COLO668 (cell line): ENCODE measurements around the gene DOCK4.

Experiments
- DNase-seq: peaks from one replicate; lab custom pipeline; 2025; ENCODE audit not compliant: unreplicated experiment; lab: John Stamatoyannopoulos, UW

DOCK4 gene

DNA sequence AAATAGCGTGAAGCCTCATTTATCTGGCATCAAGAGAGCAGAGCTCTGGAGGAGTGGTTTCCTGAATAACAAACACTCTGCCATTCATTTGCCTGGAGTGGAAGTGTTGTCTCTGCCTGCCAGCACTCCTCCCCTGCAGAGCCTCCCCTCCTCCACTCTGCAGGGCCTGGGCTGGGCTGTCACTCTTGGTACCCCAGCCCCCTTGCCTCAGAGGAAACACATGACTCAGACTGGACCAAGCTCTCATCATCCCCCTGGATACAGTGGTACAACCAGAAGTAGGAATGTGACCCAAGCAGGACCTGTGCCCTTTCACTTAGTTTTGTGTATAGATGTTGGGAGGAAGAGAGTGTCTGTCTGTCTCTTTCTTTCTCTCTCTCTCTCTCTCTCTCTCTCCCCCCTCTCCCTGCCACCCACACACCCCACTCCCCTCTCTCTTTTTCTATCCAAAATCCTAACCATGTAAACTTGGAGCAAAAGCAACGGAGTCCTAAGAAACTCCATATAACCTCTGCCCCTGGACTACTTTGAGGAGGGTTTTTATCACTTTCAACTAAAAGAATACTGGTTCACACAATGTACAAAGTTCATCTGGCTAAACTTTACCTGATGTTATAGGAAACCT, 43.9 kb downstream of the DOCK4 start:
- DNase-seq, result peak; percentile 56

DNA sequence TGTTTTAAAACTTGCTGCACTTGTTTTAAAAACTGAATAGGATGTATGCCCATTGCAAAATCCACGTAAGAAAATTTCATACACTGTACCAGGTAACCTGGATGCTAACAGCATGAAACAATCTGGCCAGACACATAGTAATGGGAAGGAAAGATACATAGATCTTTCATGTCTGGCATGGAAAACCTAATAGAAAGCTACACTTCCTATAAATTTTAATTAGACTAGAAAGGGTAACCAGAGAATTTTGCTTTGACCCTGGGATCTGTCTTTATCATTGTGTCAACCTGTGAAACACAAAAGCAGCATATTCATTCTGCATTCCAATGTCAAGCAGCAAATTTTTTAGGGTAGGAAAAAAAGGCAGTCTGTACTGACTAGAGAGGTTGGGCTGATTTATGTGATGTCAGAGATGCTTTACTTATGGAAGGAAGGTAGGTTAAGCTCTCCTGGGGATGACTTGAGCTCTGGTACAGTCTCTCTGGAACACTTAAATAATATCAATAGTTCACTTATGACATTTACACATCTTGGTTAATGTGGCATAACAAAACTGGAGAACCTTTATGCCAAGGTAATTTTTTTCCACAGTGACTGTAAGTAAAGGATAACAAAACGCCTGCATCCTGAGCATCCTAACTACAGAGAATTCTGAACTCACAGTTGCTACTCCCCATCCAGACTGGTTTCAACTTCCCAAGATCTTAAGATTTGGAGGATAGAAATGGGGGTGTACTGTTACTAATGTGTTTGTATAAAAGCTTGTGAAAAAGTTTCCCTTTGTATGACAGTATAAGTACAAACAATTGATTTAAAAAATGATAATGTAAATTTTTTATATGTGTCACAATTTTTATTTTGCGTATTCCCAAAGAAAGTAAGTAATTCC, 44.7 kb downstream of the DOCK4 start:
- DNase-seq, result no peak

DNA sequence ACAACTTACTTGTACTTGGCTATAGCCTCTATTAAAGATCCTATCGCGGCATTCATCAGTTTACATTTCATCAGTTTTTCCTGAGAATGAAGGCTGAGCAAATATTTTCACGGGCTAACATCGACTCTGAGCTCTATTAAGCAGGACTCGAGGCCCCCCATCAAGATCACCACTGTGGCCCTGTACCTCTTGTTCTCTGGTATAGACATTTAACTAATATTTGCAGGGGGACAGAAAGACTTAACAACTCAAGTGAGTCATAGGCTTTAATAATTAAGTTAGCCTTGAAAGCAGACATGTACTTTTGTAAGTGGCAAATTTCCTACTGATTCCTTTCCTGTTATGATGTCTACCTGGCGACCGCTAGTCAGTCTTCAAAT, 45.4 kb downstream of the DOCK4 start:
- DNase-seq, result no peak

DNA sequence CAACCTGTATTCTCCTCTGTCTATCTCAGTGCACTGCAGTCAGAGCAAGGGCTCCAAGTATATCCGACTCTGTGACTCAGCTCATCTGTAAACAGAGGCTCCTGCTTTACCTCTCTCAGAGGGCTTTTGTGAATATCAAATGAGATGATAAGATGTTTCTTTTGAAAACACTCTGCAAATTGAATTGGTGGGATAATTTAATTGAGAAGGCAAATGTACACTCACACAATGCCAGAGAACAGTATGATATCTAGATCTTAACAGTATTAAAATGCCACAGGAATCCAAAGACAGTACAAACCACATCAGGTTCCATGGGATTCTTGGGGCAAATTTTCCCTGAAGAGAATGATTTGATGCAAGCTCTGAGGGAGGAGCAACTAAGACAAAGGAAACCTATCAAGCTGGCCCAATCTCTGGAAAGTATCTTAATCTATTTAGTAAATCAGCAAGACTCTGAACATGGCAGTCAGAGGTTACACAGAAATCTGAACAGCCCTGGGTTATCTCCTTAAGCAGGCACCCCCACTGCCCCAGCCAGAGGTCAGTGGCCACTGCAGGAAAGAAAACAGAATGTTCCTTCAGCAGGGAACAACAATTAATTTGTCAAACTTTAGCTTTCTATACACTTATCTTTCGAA, 45.9 kb downstream of the DOCK4 start:
- DNase-seq, result no peak

DNA sequence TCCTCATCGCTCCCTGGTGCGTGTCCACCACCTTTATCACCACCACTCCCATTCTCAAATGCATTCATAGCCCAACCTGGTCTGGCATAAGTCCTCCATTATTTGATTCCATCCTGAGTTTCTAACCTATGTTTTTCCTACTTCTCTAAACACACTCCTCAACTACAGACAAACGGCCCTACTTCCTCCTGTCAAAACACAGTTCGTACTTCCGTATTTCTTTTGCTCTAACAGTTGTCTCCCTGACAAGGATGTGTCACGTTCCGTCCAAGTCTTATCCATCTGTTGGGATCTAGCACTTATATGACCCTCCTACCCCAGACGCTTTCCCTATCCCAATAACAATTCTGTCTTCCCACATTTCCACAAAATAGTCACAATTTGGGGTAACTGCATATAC, 46.8 kb downstream of the DOCK4 start:
- no peak for DNase-seq

DNA sequence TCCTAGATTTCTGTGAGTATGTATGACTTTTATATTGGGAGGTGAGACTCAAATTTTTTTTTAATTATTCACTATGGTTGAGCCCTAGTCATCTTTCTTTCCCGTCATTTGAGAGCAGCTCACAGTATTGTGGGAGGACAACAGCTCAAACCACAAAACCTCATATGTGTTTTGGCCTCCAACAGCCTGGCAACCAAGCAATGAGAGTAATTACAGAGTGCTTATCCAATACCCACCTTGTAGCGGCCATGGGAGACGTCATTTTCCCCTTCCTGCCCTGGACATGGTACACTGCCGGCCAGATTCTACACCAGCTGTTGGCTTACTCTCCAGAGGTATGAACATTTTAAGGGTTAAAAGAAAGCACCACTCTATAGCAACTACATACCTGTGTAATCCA, 49.1 kb downstream of the DOCK4 start:
- peak; percentile 21 for DNase-seq

DNA sequence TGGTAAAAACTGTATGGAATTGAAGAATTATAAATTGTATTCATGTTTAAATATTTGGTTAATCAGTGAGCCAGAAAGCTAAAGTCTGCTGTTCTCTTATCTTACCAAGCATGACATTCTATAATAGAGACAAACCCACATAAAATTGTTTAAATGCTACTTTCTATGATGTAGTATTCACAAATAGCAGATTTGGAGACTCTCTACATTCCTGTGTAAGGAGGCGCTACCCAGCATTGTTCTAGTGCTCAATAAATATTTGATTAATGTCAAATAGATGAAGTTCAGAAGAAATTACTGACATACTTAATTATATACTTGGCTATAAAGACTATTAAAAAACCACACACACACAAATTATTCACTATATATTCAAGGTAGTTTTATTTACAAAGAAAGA, 49.8 kb downstream of the DOCK4 start:
- DNase-seq, result no peak

DNA sequence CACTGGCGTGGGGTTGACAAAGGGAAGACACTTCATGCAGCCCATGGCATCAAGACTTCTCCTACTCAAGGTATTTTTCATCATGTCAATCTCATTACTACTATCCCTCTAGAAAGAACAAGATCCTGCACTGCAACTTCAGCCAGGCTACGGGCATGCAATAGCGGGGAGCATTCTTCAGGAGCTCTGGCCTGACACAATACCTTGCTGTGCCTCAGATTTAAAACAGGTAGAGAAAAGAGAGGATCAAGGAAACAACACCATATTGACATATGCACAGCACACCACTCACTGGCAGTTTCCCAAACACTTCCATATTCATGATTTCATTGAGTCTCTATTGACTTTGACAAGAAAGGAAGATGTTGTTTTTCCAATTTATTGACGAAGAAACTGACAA, 51.5 kb downstream of the DOCK4 start:
- no peak for DNase-seq

DNA sequence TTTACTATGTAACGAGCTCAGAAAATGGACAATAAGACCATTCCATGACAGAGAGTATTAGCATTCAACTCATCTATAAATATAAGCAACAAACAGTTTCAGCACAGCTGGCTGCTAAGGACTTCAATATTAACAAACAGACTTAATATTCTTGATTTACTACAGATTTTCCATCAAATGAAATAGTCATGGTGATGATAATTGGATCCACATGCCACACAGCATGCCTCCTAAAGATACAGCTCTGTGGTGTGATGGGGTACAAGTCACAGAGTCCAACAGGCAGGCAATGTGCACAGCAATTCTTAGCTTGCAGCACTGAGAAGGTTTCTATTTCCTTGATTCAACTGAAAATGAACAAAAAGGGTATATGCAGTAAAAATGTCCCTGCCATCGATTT, 54.0 kb downstream of the DOCK4 start:
- DNase-seq, result no peak

DNA sequence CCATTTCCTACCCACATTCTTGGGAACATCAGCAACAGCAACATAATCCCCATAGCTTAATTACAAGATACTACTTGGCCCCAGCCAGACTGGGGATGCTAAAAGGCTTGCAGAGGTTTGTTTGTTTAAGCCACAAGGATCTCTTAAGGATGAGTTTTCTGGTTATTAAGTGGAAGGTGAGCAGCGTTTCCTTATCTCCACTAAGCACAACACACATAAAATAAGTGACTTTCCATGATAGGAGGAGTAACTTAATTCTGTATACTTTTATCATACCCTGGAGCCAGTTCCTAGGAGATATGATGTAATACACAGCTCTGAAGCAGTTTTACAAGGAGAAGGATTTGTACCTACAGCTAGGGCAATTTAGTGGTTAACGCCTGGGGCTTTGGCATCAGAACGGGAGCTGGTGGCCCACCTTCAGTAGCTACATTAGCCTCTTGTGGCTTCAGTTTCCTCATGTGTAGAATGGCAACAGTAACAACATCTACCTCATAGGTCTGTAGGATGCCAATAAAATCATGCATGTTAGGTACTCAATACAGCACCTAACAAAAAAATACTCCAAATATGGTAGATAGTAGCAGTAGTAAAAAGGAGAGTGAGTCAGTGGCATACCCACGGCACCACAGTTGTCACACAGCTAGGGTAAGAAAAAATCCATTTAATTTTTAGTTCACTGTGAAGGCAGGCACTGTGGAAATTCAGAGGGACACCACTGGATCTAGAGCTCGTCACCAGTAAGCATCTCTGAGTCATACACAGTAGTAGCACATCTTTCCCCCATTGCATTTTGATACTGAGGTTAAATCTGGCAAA, 55.2 kb downstream of the DOCK4 start:
- DNase-seq, result no peak

DNA sequence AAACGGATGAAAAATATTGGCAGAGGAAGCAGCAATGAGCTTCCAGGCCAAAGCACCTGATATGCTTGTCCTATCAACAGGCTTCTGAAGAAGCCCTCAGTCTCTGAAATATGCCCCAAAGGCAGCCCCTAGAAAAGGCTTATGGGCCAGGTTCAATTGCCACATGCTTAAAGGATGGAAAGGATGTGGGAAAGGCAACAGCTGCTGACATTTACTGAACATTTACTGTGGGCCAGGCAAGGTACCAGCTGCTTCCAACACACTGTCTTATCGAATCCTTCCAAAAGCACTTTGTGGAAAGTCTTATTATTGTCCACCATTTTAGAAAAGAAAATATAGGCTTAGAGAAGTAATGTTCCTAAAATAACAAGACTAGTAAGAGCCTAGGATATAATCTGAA, 56.5 kb downstream of the DOCK4 start:
- DNase-seq, result no peak

DNA sequence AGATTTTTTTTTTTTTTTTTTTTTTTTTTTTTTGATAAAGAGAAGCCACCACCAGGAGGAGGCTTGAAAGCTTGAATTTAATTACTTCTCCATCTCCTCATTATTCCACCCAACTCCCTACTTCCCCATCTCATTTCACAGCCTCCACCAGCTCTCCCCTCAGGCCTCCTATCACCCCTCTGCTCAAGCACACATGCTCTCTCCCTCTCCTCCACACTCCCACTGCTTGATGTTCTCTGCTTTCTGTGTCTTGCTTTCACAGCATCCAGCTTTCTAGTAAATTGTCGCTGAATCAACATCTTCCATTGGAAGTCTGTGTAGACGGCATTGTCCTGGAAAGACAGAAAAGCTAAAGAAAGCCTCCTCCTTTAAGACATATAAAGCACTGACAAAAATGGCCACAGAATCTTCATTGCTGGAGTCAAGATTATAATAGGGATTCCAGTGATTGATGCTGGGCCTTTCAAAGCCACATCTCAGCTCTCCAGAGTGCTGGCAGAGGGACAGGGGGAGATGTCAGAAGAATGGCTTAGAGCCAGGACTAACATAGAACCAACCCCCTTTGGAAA, 58.3 kb downstream of the DOCK4 start:
- no peak for DNase-seq

DNA sequence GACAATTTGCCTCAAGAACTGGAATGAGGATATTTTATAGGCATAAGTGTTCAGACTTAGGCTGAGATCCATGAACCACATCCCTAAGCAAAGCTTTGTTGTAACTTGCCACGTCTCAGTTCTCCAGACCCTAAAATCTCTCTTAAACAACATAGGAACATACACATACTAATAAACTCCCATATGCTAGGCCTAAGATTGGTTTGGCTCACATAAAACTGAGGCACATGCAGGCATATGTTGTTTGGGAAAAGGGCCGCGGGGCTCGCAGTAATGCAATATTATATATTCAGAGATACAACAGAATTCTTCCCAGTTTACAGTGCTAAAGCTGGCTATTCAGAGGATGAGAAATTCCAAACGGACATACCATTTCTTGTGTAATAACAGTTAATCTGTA, 61.0 kb downstream of the DOCK4 start:
- no peak for DNase-seq

DNA sequence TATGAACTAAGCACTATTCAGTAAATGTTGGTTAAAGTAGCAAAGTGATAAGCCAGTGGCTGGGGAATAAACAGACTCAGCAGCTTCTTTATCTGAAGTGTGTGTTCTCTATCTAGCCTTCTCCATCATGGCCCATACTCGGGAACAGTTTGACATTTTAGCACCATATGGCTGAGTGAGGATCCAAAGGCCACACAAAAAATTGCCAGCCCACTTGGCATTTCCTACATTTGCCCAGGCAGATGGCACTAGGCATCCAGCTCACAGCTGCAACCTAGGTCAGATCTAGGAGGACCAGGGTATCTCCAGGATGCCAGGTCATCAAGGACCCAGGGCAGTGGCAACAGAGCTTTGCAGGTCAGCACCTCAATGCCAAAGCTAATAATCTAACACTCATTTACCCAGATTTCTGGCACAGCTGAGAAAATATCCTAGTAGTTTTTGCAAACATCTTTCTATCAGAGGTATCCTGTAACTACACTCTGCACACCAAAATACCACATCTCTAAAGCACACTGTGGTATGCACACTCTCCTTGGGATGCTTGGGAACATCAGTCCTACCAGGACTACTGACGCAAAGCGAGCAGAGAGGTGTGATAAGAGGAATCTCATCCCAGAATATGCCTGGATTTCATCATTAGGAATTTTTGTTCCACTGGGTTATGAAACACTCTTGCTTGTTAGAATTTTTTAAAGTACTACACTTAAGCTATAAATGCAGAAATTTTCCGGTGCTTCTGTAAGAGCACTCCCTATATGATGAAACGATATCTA, 61.7 kb downstream of the DOCK4 start:
- no peak for DNase-seq

DNA sequence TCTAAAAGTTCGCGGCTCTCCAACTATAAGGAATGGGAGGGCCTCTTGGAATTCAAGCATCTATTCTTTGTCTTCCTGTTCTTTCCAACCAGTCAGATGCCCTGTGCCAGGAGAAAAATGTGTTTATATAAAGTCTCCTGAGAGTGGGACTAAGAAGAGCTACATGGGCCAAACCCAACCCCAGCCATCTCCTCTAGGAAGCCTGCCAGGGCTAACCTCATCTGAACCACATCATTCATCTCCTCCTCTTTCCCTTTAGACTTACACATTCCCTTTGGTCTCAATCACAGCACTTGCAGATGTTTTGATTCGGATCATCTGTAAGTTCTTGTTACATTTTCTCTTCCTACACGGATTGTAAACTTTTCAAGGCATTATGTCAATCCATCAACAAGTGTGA, 62.6 kb downstream of the DOCK4 start:
- DNase-seq, result no peak

DNA sequence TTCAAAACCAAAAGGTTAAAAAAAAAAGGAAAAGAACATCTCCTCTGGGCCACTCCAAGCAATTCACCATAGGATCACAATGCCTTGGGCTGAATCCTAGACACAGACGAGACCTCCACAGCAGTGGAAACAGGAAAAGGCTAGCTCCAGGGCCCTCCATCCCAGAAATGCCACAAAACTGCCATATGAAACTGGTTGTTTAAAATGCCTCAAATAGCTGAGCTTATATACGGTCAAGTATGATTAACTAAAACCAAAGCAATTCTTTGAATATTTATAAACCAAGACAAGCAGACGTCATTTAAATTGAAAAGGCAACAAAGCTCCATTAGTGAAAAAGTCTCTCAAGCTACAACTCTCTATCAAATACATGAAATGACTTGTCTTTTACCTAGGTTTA, 63.1 kb downstream of the DOCK4 start:
- DNase-seq, result no peak

DNA sequence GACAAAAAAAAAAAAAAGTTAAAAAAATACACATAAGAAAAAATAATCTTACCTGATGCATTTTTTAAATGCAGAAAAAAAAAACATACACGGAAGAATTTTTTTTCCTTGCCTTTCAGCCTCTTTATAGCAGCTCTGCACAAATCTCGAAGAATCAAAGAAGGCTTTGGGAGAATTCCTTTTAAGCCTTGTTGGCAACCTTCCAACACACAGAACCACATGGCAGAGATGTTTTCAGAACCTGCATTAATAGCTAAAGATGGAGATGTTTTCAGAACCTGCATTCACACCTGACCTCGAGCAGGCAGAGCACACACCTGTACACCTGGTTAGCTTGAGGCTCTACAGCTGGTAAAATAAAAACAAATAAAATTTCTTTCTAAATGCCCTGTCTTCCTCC, 65.6 kb downstream of the DOCK4 start:
- DNase-seq, result no peak

DNA sequence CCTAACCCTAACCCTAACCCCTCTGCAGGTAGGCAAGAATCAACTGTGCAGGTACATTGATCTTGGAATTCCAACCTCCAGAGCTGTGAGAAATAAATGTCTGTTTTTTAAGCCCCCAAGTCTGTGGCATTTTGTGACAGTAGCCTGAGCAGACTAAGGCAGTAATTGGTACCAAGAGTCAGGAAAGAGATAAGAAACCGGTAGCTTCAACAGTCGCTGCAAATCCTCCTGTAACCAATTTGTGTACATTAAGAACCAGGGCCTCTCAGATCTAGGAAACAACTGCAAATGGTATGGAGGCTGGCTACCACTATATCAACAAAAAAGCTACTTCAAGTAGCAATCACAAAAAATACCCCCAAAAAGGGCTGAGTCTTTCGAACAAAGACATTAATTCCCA, 67.3 kb downstream of the DOCK4 start:
- DNase-seq, result no peak

DNA sequence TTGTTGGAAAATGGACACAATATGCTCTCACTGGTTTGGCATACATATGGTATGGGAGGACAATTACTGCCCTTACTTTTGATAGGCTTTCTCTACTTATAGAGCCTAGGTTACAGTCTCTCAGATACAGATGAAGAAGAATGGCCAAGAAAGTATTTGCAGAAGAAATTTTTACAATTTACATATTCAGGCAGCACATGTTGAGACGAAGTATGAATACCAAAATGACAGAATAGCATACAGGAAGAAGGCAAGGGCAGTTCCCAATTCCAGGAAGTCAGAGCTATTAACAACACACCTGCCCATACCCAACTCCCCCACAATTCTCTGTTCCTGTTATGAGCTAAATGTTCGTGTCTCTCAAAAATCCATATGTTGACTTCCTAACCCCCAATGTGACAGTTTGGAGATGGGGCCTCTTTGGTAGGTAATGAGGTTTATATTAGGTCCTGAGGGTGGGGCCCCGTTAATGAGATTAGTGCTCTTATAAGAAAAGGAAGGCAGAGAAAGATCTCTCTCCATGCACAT, 67.8 kb downstream of the DOCK4 start:
- no peak for DNase-seq
